HCT116 (cell line): ENCODE data around the gene HOXD10. TPM values are rescaled to one million over a fixed set of nuclear protein-coding genes. Genes with fewer than 3 reads are reported as not detected.

Experiments
- ATAC-seq: fragments of 200-7000 bp; cut with Tn5 transposase; 2 replicates; pipeline ENCODE4 v1.9.1; 2020; ENCODE audit warnings: mild to moderate bottlenecking, moderate library complexity
- BruUV-seq: library from RNA; stranded (reverse); fragments of 400-500 nt; replicated peaks from 2 replicates; lab custom pipeline; 2021; lab: Mats Ljungman, UMichigan
- CTCF ChIA-PET: fragments of 300-600 bp; sonication (Branson Sonifier 250); formaldehyde crosslinking; loops from one replicate; lab custom pipeline; 2021; ENCODE audit warnings: antibody characterized with exemption; lab: Charles Lee
- POLR2A ChIA-PET: fragments of 300-600, 350-600 bp; sonication (Branson Sonifier 250); formaldehyde crosslinking; loops from one replicate; lab custom pipeline; 2021; ENCODE audit warnings: antibody characterized with exemption; lab: Charles Lee
- RAD21 ChIA-PET, 2 experiments: fragments of 300-600 bp; sonication (Branson Sonifier 250); formaldehyde crosslinking; loops; one replicate each; lab custom pipeline; 2023; ENCODE audit warnings: low total read pairs in 2 of 2; ENCODE audit not compliant: uncharacterized antibody in 2 of 2, unreplicated experiment in 2 of 2, low non-redundant PET in 1 of 2; lab: Charles Lee
- DNase-seq: peaks from one replicate; pipeline ENCODE4 v3.0.0-alpha.2; 2010; ENCODE audit warnings: low read depth, low spot score
- H2AFZ ChIP-seq: fragments of 200-600 bp; shearing (Covaris generic), sonication (generic); 2 replicates; pipeline ENCODE4 v1.6.1; 2017; ENCODE audit warnings: low read depth, mixed run types, mixed read lengths, antibody characterized with exemption, low read length; ENCODE audit not compliant: poor library complexity, severe bottlenecking
- H3K27ac ChIP-seq: 2 replicates; pipeline ENCODE4 v1.5.1; 2012; ENCODE audit warnings: low read depth, low read length
- H3K27me3 ChIP-seq: fragments of 200-600 bp; sonication (generic); 2 replicates; pipeline ENCODE4 v1.6.1; 2016; ENCODE audit warnings: mixed run types, low read length, mixed read lengths; ENCODE audit not compliant: insufficient read depth
- H3K36me3 ChIP-seq, 2 experiments: fragments of 200-500 bp in 1 of 2; fragments of 200-600 bp in 1 of 2; sonication (Bioruptor generic) in 1 of 2; sonication (generic) in 1 of 2; 2 replicates each; pipeline versions ENCODE4 v1.5.1 to v1.6.1; 2014 to 2016; ENCODE audit warnings: low read length in 2 of 2, inconsistent platforms in 1 of 2, mixed read lengths in 1 of 2, mixed run types in 1 of 2; ENCODE audit not compliant: insufficient read depth in 2 of 2, control insufficient read depth in 1 of 2
- H3K4me1 ChIP-seq, 2 experiments: fragments of 200-600 bp in 1 of 2; sonication (generic) in 1 of 2; 2 replicates each; pipeline versions ENCODE4 v1.5.1 to v1.6.1; 2012 to 2017; ENCODE audit warnings: low read length in 2 of 2, inconsistent platforms in 1 of 2, mild to moderate bottlenecking in 1 of 2, mixed read lengths in 1 of 2, mixed run types in 1 of 2, moderate library complexity in 1 of 2; ENCODE audit not compliant: insufficient read depth in 2 of 2, control insufficient read depth in 1 of 2
- H3K4me2 ChIP-seq: fragments of 200-600 bp; sonication (generic); 2 replicates; pipeline ENCODE4 v1.6.1; 2017; ENCODE audit warnings: mixed run types, low read length, mixed read lengths
- H3K4me3 ChIP-seq, 2 experiments: fragments of 200-600 bp in 1 of 2; sonication (generic) in 1 of 2; replicated peaks in 1 of 2; 2 replicates each; pipeline ENCODE4 v1.5.1; 2011 to 2016; ENCODE audit warnings: low read length in 2 of 2, control low read depth in 1 of 2, low read depth in 1 of 2, mild to moderate bottlenecking in 1 of 2, mixed read lengths in 1 of 2, mixed run types in 1 of 2
- H3K79me2 ChIP-seq: fragments of 200-600 bp; sonication (generic); 2 replicates; pipeline ENCODE4 v1.6.1; 2017; ENCODE audit warnings: mild to moderate bottlenecking, mixed run types, low read length, moderate library complexity, mixed read lengths; ENCODE audit not compliant: insufficient read depth
- H3K9ac ChIP-seq: fragments of 200-600 bp; sonication (generic); 2 replicates; pipeline ENCODE4 v1.6.1; 2016; ENCODE audit warnings: low read length, mixed read lengths
- H3K9me2 ChIP-seq: fragments of 200-600 bp; sonication (generic), shearing (Covaris generic); 2 replicates; pipeline ENCODE4 v1.6.1; 2017; ENCODE audit warnings: mixed run types, mild to moderate bottlenecking, moderate library complexity; ENCODE audit not compliant: insufficient read depth
- H3K9me3 ChIP-seq, 2 experiments: fragments of 200-500 bp in 1 of 2; fragments of 200-600 bp in 1 of 2; sonication (Bioruptor generic) in 1 of 2; sonication (generic) in 1 of 2; 2 replicates each; pipeline ENCODE4 v1.6.1; 2014 to 2017; ENCODE audit warnings: low read length in 2 of 2, mixed read lengths in 2 of 2, inconsistent platforms in 1 of 2, low read depth in 1 of 2, mild to moderate bottlenecking in 1 of 2, mixed run types in 1 of 2, moderate library complexity in 1 of 2; ENCODE audit not compliant: control insufficient read depth in 1 of 2, insufficient read depth in 1 of 2
- H4K20me1 ChIP-seq: fragments of 200-600 bp; sonication (generic), shearing (Covaris generic); 2 replicates; pipeline ENCODE4 v1.6.1; 2017; ENCODE audit warnings: mixed run types, mild to moderate bottlenecking, moderate library complexity; ENCODE audit not compliant: insufficient read depth
- CBX3 ChIP-seq: IDR thresholded peaks from 2 replicates; pipeline ENCODE4 v1.6.1; 2012; ENCODE audit warnings: low read depth
- EZH2 ChIP-seq: fragments of 200-600 bp; sonication (generic); IDR thresholded peaks from 2 replicates; pipeline ENCODE4 v1.6.1; 2017; ENCODE audit warnings: antibody characterized with exemption, mixed run types
- EZH2phosphoT487 ChIP-seq: fragments of 200-600 bp; IDR thresholded peaks from 2 replicates; pipeline ENCODE4 v1.6.1; 2018; ENCODE audit warnings: antibody characterized with exemption, borderline replicate concordance
- RAD21 ChIP-seq: IDR thresholded peaks from 2 replicates; pipeline ENCODE4 v1.6.1; 2012; ENCODE audit warnings: low read depth, mild to moderate bottlenecking
- REST ChIP-seq: IDR thresholded peaks from 2 replicates; pipeline ENCODE4 v1.6.1; 2012; ENCODE audit warnings: low read depth
- SP1 ChIP-seq: IDR thresholded peaks from 2 replicates; pipeline ENCODE4 v1.6.1; 2012; ENCODE audit warnings: low read depth
- SRF ChIP-seq: IDR thresholded peaks from 2 replicates; pipeline ENCODE4 v1.6.1; 2012; ENCODE audit warnings: low read depth
- TCF7L2 ChIP-seq: IDR thresholded peaks from 2 replicates; pipeline ENCODE4 v1.7.0; 2011; ENCODE audit warnings: borderline replicate concordance, inconsistent platforms; ENCODE audit not compliant: insufficient read depth, insufficient read length; ENCODE audit errors: extremely low read depth
- ZFX ChIP-seq: fragments of 450-650 bp; IDR thresholded peaks from 2 replicates; pipeline ENCODE4 v1.6.1; 2017
- intact Hi-C: fragments of 100-400 bp; cut with micrococcal nuclease; formaldehyde crosslinking; loops from 2 replicates; pipeline ENCODE4 v1.10.0; 2022
- total RNA-seq: library from RNA; stranded (reverse); gene quantifications from one replicate; pipeline ENCODE4 v1.2.1, GENCODE V29; 2021; ENCODE audit not compliant: unreplicated experiment

HOXD10 gene
- total RNA-seq, 1 experiment from 2014 or later: not detected

GRCh38 chr2:176096986-176097819 lies 19.4 kb upstream of the HOXD10 start (continued):
- TF ChIP-seq ZFX (peak; percentile 47; the same call in 1 of the 2 replicates), SP1 (no peak), SRF (no peak)

- TF ChIP-seq CBX3 (no peak), EZH2phosphoT487 (no peak), RAD21 (no peak), REST (no peak), TCF7L2 (no peak), EZH2 (no peak)
- DNase-seq (no peak), ATAC-seq (peak; percentile 38)
- H3K4me3 ChIP-seq: peak overlapping the region; percentile 46 to 64
- no peaks in the 10 kb centered on the region for H3K79me2 ChIP-seq
- H3K27me3 ChIP-seq: no peaks in the 10 kb centered on the region
- peaks cover 5 to 18% of the 10 kb centered on the region in 2 experiments; a peak in 3 of 4 replicates for H3K4me1 ChIP-seq
- CTCF ChIA-PET: interaction anchor here (0.6 to 2.6 kb wide), 13 partner anchors 9 to 1397 kb away, joined by 3 to 24 read pairs (median 4); partner anchors contain the start of gene HOXD11
- POLR2A ChIA-PET: interaction anchor here (0.6 kb wide), 2 partner anchors 24 to 408 kb away, joined by 3 read pairs; no protein-coding TSS in a partner anchor
- no peaks in the 10 kb centered on the region for H4K20me1 ChIP-seq
- no peaks in the 10 kb centered on the region for H3K9me3 ChIP-seq
- peak overlapping the region; percentile 96 for H2AFZ ChIP-seq
- H3K9me2 ChIP-seq: no peaks in the 10 kb centered on the region
- RAD21 ChIA-PET: interaction anchor here (1.0 to 1.1 kb wide), 2 partner anchors 408 to 1327 kb away, joined by 3 to 4 read pairs; no protein-coding TSS in a partner anchor
- BruUV-seq: no TSS peak
- no peak overlapping the region for H3K27ac ChIP-seq
- intact Hi-C loops: loop anchor here (1.0 to 5.0 kb wide), 5 partner anchors 408 to 1326 kb away; no protein-coding TSS in a partner anchor
- peak overlapping the region; percentile 60 for H3K9ac ChIP-seq
- peak overlapping the region; percentile 96 for H3K4me2 ChIP-seq
- H3K36me3 ChIP-seq: no peaks in the 10 kb centered on the region
Measured at GRCh38 chr2:176097820-176098365, 18.7 kb upstream of the HOXD10 start.
